ENCODE measurements around the gene KCNAB1.
"Not testable (repeated sequence)": the region's sequence is repeated elsewhere in the genome, so short reads cannot be mapped to it uniquely, and the experiment has no call there.

The KCNAB1 gene

GRCh38 chr3:156180077-156180476, 59.7 kb downstream of the KCNAB1 start:
- DNase-seq, result no peak

GRCh38 chr3:156181509-156181908, 61.1 kb downstream of the KCNAB1 start:
- no peak for DNase-seq

- DNase-seq, result no peak
Measured at GRCh38 chr3:156183396-156183795, 63.0 kb downstream of the KCNAB1 start.

GRCh38 chr3:156184156-156184555, 63.8 kb downstream of the KCNAB1 start:
- no peak for DNase-seq

GRCh38 chr3:156187146-156187769, 66.9 kb downstream of the KCNAB1 start:
- DNase-seq, result no peak

- DNase-seq, result no peak
Measured at GRCh38 chr3:156188757-156189156, 68.4 kb downstream of the KCNAB1 start.

- DNase-seq, result no peak
Measured at GRCh38 chr3:156189927-156190326, 69.5 kb downstream of the KCNAB1 start.

- not testable (repeated sequence) for DNase-seq
Measured at GRCh38 chr3:156194945-156195344, 74.6 kb downstream of the KCNAB1 start.

GRCh38 chr3:156197152-156197551, 76.8 kb downstream of the KCNAB1 start:
- DNase-seq, result not testable (repeated sequence)

- no peak for DNase-seq
Measured at GRCh38 chr3:156201411-156202405, 81.3 kb downstream of the KCNAB1 start.

GRCh38 chr3:156206157-156206556, 85.8 kb downstream of the KCNAB1 start:
- DNase-seq, result no peak

- no peak for DNase-seq
Measured at GRCh38 chr3:156207802-156208685, 87.7 kb downstream of the KCNAB1 start.

- DNase-seq, result no peak
Measured at GRCh38 chr3:156209631-156210335, 89.4 kb downstream of the KCNAB1 start.

- DNase-seq, result no peak
Measured at GRCh38 chr3:156211583-156211982, 91.2 kb downstream of the KCNAB1 start.

GRCh38 chr3:156214676-156215075, 94.3 kb downstream of the KCNAB1 start:
- DNase-seq, result no peak

- DNase-seq, result no peak
Measured at GRCh38 chr3:156215751-156216150, 95.4 kb downstream of the KCNAB1 start.

- no peak for DNase-seq
Measured at GRCh38 chr3:156216216-156216615, 95.8 kb downstream of the KCNAB1 start.

GRCh38 chr3:156216852-156217251, 96.5 kb downstream of the KCNAB1 start:
- DNase-seq, result no peak

- no peak for DNase-seq
Measured at GRCh38 chr3:156217674-156218352, 97.4 kb downstream of the KCNAB1 start.

GRCh38 chr3:156218353-156218744, 98.0 kb downstream of the KCNAB1 start:
- peak; percentile 44 for DNase-seq

GRCh38 chr3:156222381-156222780, 102.0 kb downstream of the KCNAB1 start:
- not testable (repeated sequence) for DNase-seq

GRCh38 chr3:156224046-156224445, 103.7 kb downstream of the KCNAB1 start:
- DNase-seq, result not testable (repeated sequence)
